Stimulated activated CD8-positive, alpha-beta memory T cell treated with anti-CD3 and anti-CD28 coated beads, Interleukin-12 subunit alpha, Interleukin-12 subunit beta, amount 100 ng/mL, for 1 hour (primary cell): Measurements from ENCODE around the gene TRIM4.
"Not testable (repeated sequence)": the region's sequence is repeated elsewhere in the genome, so short reads cannot be mapped to it uniquely, and the experiment has no call there.

Source experiments
- DNase-seq: peaks from one replicate; pipeline ENCODE4 v3.0.0-alpha.2; 2020; ENCODE audit warnings: low read depth

TRIM4 gene, protein sequence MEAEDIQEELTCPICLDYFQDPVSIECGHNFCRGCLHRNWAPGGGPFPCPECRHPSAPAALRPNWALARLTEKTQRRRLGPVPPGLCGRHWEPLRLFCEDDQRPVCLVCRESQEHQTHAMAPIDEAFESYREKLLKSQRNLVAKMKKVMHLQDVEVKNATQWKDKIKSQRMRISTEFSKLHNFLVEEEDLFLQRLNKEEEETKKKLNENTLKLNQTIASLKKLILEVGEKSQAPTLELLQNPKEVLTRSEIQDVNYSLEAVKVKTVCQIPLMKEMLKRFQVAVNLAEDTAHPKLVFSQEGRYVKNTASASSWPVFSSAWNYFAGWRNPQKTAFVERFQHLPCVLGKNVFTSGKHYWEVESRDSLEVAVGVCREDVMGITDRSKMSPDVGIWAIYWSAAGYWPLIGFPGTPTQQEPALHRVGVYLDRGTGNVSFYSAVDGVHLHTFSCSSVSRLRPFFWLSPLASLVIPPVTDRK

GRCh38 chr7:99918959-99919813 lies at the start of gene TRIM4:
TSS of gene TRIM4 (minus strand) at chr7:99919530. CDS start at chr7:99919401, 129 bp downstream.
- peak; percentile 80 for DNase-seq

GRCh38 chr7:99958564-99959227 lies 39.4 kb upstream of the TRIM4 start:
- no peak for DNase-seq

- no peak for DNase-seq
Measured at GRCh38 chr7:99955247-99955646, 35.9 kb upstream of the TRIM4 start.

DNA sequence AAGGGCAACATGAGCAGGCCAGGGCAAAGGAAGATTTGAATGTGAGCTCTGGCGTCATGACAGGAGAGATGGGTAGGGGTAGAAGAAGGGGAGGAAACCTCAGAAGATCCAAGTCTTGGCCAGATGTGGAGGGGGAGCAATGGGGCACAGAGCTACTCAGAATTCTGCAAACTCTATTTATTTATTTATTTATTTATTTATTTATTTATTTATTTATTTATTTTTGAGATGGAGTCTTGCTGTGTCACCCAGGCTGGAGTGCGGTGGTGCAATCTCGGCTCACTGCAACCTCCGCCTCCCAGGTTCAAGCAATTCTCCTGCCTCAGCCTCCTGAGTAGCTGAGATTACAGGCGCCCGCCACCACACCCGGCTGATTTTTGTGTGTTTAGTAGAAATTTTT lies 35.3 kb upstream of the TRIM4 start:
- not testable (repeated sequence) for DNase-seq

- no peak for DNase-seq
Measured at GRCh38 chr7:99953649-99954048, 34.3 kb upstream of the TRIM4 start.

DNA sequence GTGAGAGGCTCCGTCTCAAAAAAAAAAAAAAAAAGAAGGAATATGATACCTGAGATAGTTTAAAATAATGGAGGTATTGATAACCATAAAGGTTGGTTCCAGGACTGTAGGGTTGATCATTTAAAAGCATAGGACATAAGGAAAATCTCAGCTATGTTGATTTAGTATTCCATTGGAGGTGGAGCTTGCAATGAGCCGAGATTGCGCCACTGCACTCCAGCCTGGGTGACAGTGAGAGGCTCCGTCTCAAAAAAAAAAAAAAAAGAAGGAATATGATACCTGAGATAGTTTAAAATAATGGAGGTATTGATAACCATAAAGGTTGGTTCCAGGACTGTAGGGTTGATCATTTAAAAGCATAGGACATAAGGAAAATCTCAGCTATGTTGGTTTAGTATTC lies 33.3 kb upstream of the TRIM4 start:
- DNase-seq, result not testable (repeated sequence)

DNA sequence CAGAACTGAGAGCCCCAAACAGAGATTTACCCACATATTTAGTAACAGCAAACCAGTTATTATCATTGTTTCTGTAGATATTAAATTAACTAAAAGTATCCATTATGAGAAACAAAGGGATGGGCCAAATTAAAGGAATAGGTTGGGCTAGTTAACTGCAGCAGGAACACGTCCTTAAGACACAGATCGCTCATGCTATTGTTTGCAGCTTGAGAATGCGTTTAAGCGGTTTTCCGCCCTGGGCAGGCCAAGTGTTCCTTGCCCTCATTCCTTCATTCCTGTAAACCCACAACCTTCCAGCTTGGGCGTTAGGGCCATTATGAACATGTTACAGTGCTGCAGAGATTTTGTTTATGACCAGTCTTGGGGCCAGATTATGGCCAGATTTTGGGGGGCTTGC lies 31.5 kb upstream of the TRIM4 start:
- not testable (repeated sequence) for DNase-seq

GRCh38 chr7:99949645-99950228 lies 30.4 kb upstream of the TRIM4 start:
- DNase-seq, result no peak

DNA sequence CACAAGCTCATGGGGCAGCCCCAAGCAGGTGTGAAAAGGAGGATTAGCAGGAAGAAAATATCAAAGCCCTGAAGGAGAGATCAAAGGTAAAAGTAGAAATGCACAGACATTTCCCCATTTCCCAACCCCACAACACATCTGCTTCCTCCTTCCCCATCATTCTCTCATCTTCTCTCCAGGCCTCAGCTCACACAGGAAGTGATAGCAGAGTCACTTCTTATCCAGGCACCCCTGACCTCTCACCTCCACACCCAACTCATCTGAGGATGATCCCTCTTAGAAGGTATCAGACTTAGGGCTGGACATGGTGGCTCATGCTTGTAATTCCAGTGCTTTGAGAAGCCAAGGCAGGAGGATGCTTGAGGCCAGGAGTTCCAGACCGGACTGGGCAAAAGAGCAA lies 28.3 kb upstream of the TRIM4 start:
- no peak for DNase-seq

DNA sequence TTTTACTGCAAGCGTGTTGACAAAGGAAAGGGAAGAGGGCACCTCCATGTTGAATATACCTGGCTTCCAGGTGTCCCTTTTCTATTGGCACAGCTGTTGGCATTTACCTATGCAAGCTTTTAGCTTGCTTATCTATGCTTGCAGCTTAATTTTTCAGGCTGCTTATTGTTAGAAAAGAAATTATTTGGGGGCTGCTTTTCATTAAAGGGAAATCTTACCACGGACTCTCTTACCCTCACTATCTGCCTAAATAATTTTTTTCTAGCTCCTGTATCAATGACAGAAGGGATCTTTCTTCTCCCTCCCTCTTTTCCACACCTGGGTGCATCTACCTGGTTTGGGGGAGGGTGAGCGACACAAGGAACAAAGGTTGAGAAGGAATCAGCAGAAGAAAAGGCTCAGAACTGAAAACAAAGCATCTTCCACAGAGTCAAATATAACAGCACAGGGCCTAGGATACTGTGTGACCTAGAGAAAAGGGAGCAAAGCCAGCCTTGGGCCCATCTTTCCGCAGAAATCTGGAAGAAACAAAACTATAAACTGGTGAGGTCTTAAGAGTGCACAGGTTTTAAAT lies 25.3 kb upstream of the TRIM4 start:
- no peak for DNase-seq

GRCh38 chr7:99943641-99944496 lies 24.5 kb upstream of the TRIM4 start:
- no peak for DNase-seq

- DNase-seq, result no peak
Measured at GRCh38 chr7:99938296-99938695, 19.0 kb upstream of the TRIM4 start.

DNA sequence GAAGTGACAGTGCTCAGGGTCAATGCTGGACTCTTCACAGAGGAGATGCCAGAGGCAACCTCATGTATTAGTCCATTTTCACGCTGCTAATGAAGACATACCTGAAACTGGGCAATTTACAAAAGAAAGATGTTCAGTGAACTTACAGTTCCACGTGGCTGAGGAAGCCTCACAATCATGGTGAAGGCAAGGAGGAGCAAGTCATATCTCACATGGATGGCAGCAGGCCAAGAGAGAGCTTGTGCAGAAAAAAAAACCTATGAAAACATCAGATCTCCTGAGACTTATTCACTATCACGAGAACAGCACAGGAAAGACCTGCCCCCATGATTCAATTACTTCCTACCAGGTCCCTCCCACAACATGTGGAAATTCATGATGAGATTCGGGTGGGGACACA lies 15.7 kb upstream of the TRIM4 start:
- not testable (repeated sequence) for DNase-seq

DNA sequence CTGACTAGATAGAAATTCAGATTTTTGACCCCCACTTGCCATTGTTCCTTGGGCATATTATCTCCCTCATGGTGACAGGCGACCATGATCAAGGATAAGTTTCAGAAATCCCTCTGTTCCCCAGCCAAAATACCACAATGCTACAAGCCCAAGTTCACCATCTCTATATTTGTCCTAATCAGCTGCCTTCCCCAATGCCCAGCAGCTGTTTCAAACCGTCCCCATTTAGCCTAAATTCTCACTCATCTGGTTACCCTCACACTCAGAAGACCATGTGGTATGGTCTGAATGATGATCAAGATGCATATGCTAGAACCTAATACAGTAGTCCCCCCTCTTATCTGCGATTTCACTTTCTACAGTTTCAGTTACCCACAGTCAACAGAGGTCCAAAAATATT lies 11.0 kb upstream of the TRIM4 start:
- DNase-seq, result no peak

- DNase-seq, result no peak
Measured at GRCh38 chr7:99929730-99930053, 10.4 kb upstream of the TRIM4 start.

- DNase-seq, result no peak
Measured at GRCh38 chr7:99928994-99929729, 9.8 kb upstream of the TRIM4 start, which contains the start of gene GJC3. TSS of gene GJC3 (minus strand) at chr7:99929620. CDS start at chr7:99929620, 0 bp downstream.

DNA sequence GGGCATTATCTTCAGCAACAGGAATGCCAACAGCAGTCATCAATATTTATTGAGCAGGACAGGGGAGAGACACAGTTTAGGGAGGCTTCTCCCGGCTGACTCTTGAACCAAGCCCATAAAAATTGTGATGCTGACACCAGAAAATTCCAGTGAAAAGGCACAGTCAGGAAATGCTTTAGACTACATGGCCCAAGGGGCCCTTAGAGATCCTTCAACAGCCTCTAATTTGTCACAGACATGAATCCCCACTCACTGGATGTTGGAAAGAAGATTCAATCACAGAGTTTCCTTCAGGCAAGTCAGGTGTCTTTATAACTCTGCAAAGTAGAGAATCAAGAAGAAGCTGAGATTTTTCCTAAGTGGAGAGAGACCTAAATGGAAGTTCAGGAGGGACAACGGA lies 8.9 kb upstream of the TRIM4 start:
- DNase-seq, result no peak

GRCh38 chr7:99927536-99927935 lies 8.2 kb upstream of the TRIM4 start:
- no peak for DNase-seq

GRCh38 chr7:99926321-99926720 lies 7.0 kb upstream of the TRIM4 start:
- DNase-seq, result no peak

- no peak for DNase-seq
Measured at GRCh38 chr7:99923200-99923599, 3.9 kb upstream of the TRIM4 start.
